Measurements from ENCODE around the gene NEBL. TPM values are rescaled to one million over a fixed set of nuclear protein-coding genes. Genes with fewer than 3 reads are reported as not detected.

Gene NEBL
- total RNA-seq, 1 experiment from 2014 or later = 46.7 TPM

GRCh38 chr10:20817646-20818045 is 79.5 kb downstream of the NEBL start:
- in situ Hi-C loops (cut with HindIII; ENCODE audit: low sequenced_read_pairs) = no loop called here
- DNase-seq (ENCODE audit: low spot score) = no peak

GRCh38 chr10:20817116-20817515 is 80.0 kb downstream of the NEBL start:
- DNase-seq (ENCODE audit: low spot score) = no peak
- in situ Hi-C loops (cut with HindIII; ENCODE audit: low sequenced_read_pairs) = no loop called here

DNA sequence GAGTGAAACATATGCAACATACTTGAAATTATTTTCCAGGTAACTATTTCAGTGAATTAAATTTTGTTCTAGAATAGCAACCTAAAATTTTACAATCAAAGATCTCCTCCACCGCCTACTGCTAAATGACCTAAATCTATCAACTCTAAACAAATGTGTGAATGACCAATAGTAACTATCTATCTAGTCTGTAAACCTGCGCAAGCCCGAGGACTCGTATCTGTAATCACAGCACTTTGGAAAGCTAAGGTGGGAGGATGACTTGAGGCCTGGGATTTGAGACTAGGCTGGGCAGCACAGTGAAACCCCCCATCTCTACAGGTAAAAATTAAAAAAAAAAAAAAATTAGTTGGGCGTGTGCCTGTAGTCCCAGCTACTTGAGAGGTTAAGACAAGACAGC is 83.0 kb downstream of the NEBL start:
- in situ Hi-C loops (cut with HindIII; ENCODE audit: low sequenced_read_pairs) = no loop called here
- DNase-seq (ENCODE audit: low spot score) = peak; percentile 72

GRCh38 chr10:20811131-20811530 is 86.0 kb downstream of the NEBL start:
- no peak for DNase-seq (ENCODE audit: low spot score)
- in situ Hi-C loops (cut with HindIII; ENCODE audit: low sequenced_read_pairs) = no loop called here

GRCh38 chr10:20809631-20810030 is 87.5 kb downstream of the NEBL start:
- in situ Hi-C loops (cut with HindIII; ENCODE audit: low sequenced_read_pairs) = no loop called here
- DNase-seq (ENCODE audit: low spot score) = no peak

DNA sequence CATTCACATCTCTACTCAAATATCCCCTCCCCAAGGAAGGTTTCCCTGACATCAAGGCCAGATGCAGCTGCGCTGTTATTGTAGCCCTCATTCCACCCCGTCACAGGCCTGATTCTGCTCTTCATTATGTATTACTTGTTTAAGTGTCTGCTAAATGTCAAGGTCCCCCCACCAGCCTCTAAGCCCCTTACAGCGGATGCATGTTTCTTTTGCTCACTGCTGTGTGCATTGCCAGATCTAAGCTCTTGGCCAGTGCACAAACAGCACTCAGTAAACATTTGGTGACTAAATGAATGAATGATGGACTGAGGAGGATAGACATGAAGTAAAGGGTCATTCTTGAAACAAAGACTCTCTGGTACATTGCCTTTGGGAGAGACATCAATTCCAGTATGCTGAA is 90.6 kb downstream of the NEBL start:
- no peak for DNase-seq (ENCODE audit: low spot score)
- in situ Hi-C loops (cut with HindIII; ENCODE audit: low sequenced_read_pairs) = no loop called here

- DNase-seq (ENCODE audit: low spot score) = no peak
- in situ Hi-C loops (cut with HindIII; ENCODE audit: low sequenced_read_pairs) = no loop called here
Observed at GRCh38 chr10:20797290-20797689, 99.8 kb downstream of the NEBL start.

DNA sequence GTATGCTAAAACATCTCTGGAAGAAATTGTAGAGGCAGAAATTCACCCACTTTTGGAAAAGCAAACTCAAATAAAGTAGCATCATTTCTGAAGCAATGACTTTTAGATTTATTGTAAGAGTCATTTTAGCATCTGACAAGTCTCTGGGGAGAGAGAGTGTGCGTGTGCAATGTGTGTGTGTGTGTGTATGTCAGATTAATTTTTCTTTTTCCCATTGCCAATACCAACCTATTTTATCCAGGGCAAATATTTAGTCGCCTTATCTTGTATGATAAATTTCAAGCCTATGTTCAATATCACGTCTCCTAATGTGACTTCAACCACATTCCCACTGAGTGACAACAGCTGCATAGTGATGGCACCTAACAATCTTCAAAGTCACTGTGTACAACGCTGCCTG is 101.7 kb downstream of the NEBL start:
- in situ Hi-C loops (cut with HindIII; ENCODE audit: low sequenced_read_pairs) = no loop called here
- DNase-seq (ENCODE audit: low spot score) = no peak

DNA sequence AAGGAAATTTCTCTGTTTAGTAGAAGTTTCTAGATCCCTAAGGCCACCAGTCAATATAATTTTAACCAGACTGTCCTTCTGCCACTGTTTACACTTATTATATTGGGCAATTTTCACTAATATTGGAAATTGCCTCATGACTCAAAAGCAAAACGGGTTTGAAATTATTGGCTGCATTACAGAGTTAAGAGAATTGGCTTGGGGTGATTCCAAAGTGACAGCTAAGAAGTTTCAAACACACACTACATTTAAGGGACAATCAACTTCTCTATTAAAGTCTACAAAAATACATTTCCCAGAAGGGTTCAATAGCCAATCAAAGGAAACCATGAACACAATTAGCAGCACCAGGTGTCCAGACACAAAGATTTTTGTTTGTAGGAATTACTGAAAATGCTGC is 111.9 kb downstream of the NEBL start:
- in situ Hi-C loops (cut with HindIII; ENCODE audit: low sequenced_read_pairs) = no loop called here
- DNase-seq (ENCODE audit: low spot score) = no peak

- no peak for DNase-seq (ENCODE audit: low spot score)
- in situ Hi-C loops (cut with HindIII; ENCODE audit: low sequenced_read_pairs) = no loop called here
Observed at GRCh38 chr10:20778008-20778757, 118.9 kb downstream of the NEBL start.

DNA sequence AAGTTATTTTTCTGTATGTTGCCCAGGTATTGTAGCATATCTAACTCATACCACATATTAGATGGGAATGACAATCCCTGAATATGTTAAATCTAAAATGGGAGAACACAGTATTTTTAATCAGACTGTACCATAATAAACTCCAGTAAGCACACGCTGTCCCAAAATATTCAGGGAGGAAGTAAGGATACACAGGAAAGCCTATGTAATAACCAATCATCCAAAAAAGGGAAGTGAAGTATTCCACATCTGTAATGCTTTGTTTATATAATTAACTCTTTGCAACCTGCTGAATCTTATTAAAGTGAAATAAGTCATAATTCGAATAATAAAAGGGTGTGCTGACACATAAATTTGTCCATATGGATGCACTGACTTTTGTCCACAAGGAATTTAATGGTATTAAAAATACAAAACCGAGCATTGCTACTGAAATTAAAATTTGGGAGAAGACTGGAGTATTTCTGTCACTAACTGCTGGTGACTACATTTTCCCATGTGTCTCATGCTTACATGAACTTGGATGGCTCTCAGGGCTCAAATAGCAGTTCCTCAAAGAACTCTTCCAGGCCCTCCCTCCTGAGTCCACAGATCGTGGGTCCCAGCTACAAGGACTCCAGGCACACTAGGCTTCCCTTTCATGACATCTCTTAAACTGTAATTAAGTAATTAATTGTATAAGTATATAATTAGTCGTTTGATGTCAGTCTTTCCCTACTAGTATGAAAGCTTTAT is 120.6 kb downstream of the NEBL start:
- in situ Hi-C loops (cut with HindIII; ENCODE audit: low sequenced_read_pairs) = no loop called here
- no peak for DNase-seq (ENCODE audit: low spot score)

GRCh38 chr10:20771051-20771450 is 126.1 kb downstream of the NEBL start:
- DNase-seq (ENCODE audit: low spot score) = no peak
- in situ Hi-C loops (cut with HindIII; ENCODE audit: low sequenced_read_pairs) = no loop called here

DNA sequence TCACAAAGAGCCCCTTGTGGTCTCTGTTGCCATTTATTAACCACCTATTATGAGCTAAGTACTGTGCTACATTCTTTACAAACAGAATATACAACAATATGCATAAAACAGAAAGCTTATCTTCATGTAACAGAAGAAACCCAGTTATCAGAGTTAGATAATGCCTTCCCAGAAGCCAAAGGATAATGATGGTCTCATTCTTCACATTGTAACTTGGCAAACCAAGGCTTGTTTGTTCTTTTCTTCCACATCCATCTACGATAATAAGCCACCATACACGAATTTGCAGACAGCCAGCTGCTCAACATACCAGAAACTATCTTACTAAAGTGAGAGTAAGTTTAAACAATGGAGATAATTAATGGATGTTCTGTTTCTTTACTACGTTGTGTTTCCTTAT is 127.6 kb downstream of the NEBL start:
- in situ Hi-C loops (cut with HindIII; ENCODE audit: low sequenced_read_pairs) = no loop called here
- no peak for DNase-seq (ENCODE audit: low spot score)

GRCh38 chr10:20768843-20769242 is 128.3 kb downstream of the NEBL start:
- DNase-seq (ENCODE audit: low spot score) = no peak

DNA sequence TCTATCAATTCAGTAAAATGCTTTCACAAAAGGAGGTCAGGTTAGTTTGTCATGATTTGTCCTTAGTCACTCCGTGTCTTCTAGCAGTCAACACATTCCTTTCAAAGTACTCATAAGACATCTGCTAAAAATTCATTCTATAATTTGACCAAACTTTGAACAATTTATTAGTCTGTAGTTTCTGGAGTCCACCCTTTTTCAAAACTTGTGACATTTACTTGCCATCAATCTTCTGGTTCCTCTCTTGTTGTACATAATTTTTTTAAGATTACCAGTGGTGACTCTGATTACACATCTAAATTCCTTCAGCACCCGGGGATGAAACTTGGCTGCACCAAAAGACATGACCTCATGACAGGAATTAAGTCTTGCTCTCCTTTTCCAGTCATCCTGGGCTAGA is 130.1 kb downstream of the NEBL start:
- in situ Hi-C loops (cut with HindIII; ENCODE audit: low sequenced_read_pairs) = no loop called here
- no peak for DNase-seq (ENCODE audit: low spot score)

More at GRCh38 chr10:20768843-20769242, 128.3 kb downstream of the NEBL start:
- in situ Hi-C loops (cut with HindIII; ENCODE audit: low sequenced_read_pairs) = no loop called here

GRCh38 chr10:20765066-20765465 is 132.0 kb downstream of the NEBL start:
- DNase-seq (ENCODE audit: low spot score) = no peak
- in situ Hi-C loops (cut with HindIII; ENCODE audit: low sequenced_read_pairs) = no loop called here

DNA sequence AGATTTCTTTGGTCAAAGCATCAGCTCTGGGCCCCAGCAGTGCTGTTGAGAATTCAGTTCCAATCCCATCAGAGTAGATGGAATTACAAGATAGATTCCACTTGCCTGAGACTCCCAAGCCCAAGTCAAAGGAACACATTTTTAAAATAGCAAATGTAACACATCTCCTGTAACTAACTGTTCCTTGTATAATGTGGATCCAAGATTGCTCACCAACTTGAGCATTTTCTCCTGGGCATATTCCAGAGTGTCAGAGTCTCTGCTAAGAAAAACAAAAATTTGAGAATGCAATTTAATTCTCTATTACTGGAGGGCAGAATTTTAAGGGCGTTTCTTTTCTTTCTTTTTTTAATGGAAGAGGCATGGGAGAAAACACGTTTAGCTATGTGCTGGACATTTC is 136.7 kb downstream of the NEBL start:
- in situ Hi-C loops (cut with HindIII; ENCODE audit: low sequenced_read_pairs) = no loop called here
- no peak for DNase-seq (ENCODE audit: low spot score)

DNA sequence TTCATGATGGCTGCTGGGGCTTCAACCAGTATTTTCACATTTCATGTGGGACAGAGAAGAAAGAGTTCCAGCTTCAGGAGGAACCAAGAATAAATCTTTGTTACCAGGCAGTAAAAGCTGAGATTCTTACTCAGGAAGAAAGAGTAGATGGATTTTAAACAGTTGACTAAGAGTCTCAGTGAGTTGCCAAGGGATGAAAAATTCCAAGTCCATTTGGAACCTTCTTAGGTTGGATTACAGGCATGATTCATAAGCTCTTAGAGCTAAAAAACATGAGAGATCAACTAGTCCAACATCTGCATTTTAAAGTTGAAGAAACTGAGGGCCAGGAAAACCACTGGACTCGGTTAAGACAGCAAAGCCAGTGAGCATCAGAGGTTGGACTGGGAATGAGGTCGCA is 148.6 kb downstream of the NEBL start:
- DNase-seq (ENCODE audit: low spot score) = no peak
- in situ Hi-C loops (cut with HindIII; ENCODE audit: low sequenced_read_pairs) = no loop called here

GRCh38 chr10:20747782-20748181 is 149.3 kb downstream of the NEBL start:
- in situ Hi-C loops (cut with HindIII; ENCODE audit: low sequenced_read_pairs) = no loop called here
- DNase-seq (ENCODE audit: low spot score) = no peak

DNA sequence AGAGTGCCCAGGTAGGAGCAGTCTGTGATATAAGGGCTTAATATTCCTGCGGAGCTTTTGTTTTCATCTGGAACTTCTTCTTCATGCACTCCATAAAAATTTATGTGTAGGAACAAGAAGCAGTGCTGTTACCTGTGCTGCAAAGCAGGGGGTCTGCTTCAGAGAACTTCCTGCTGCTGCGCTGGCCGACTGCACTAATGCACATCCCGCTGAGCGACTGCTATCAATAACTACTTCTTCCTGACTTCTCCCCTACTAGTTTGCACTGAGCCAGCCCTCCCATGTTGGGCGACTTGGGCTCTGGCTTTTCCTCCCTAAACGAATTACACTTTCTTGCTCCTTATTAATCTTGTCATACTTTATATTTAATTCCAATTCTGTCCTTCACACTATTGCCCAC is 150.3 kb downstream of the NEBL start:
- in situ Hi-C loops (cut with HindIII; ENCODE audit: low sequenced_read_pairs) = no loop called here

More for the DNA sequence above, 150.3 kb downstream of the NEBL start:
- no peak for DNase-seq (ENCODE audit: low spot score)
